Panc1 (cell line): ENCODE results near the gene RAC2. TPM values are rescaled to one million over a fixed set of nuclear protein-coding genes. Genes with fewer than 3 reads are reported as not detected.

Experiments
- ATAC-seq: fragments of 200-7000 bp; cut with Tn5 transposase; 2 replicates; pipeline ENCODE4 v1.9.1; 2020; ENCODE audit warnings: mild to moderate bottlenecking, moderate library complexity
- BruUV-seq: library from RNA; stranded (reverse); fragments of 400-500 nt; replicated peaks from 2 replicates; lab custom pipeline; 2021; lab: Mats Ljungman, UMichigan
- CTCF ChIA-PET: fragments of 300-600 bp; sonication (Branson Sonifier 250); formaldehyde crosslinking; loops from one replicate; lab custom pipeline; 2022; ENCODE audit warnings: antibody characterized with exemption; lab: Charles Lee
- POLR2A ChIA-PET: fragments of 300-600 bp; sonication (Branson Sonifier 250); formaldehyde crosslinking; loops from one replicate; lab custom pipeline; 2022; ENCODE audit warnings: antibody characterized with exemption; lab: Charles Lee
- DNase-seq: peaks from one replicate; pipeline ENCODE4 v3.0.0-alpha.2; 2010; ENCODE audit warnings: low read depth, low spot score
- H3K27ac ChIP-seq: 2 replicates; pipeline ENCODE4 v1.5.1; 2011; ENCODE audit warnings: mild to moderate bottlenecking, low read length, inconsistent platforms
- H3K27me3 ChIP-seq: fragments of 200-500 bp; sonication (Bioruptor generic); 2 replicates; pipeline ENCODE4 v1.6.0; 2014; ENCODE audit warnings: low read length, inconsistent platforms; ENCODE audit not compliant: control insufficient read depth, insufficient read depth
- H3K36me3 ChIP-seq: fragments of 200-500 bp; sonication (Bioruptor generic); 2 replicates; pipeline ENCODE4 v1.5.1; 2014; ENCODE audit warnings: inconsistent platforms, mild to moderate bottlenecking, low read length, moderate library complexity; ENCODE audit not compliant: control insufficient read depth, insufficient read depth
- H3K4me1 ChIP-seq: 2 replicates; pipeline ENCODE4 v1.5.1; 2011; ENCODE audit warnings: inconsistent platforms, mild to moderate bottlenecking, low read length, moderate library complexity; ENCODE audit not compliant: control insufficient read depth, insufficient read depth
- H3K4me3 ChIP-seq, 2 experiments: 2 replicates each; pipeline ENCODE4 v1.5.1; 2011 to 2012; ENCODE audit warnings: low read depth in 2 of 2, low read length in 2 of 2, mild to moderate bottlenecking in 2 of 2, inconsistent platforms in 1 of 2, moderate library complexity in 1 of 2
- H3K9me3 ChIP-seq: fragments of 200-500 bp; sonication (Bioruptor generic); 2 replicates; pipeline ENCODE4 v1.5.1; 2014; ENCODE audit warnings: low read depth, mild to moderate bottlenecking, inconsistent platforms, low read length, moderate library complexity; ENCODE audit not compliant: control insufficient read depth, insufficient read depth
- CTCF ChIP-seq: fragments of 450-650 bp; IDR thresholded peaks from 2 replicates; pipeline ENCODE4 v1.5.1; 2017; ENCODE audit warnings: mild to moderate bottlenecking
- POLR2AphosphoS5 ChIP-seq: IDR thresholded peaks from 2 replicates; pipeline ENCODE4 v1.6.1; 2012; ENCODE audit warnings: mild to moderate bottlenecking, low read depth, low read length, moderate library complexity
- REST ChIP-seq, 2 experiments: IDR thresholded peaks; 2 replicates each; pipeline ENCODE4 v1.6.1; 2011 to 2012; ENCODE audit warnings: low read depth in 2 of 2, control low read depth in 1 of 2, low read length in 1 of 2, mild to moderate bottlenecking in 1 of 2, moderate library complexity in 1 of 2; ENCODE audit not compliant: insufficient read depth in 1 of 2
- SIN3A ChIP-seq: IDR thresholded peaks from 2 replicates; pipeline ENCODE4 v1.6.1; 2012; ENCODE audit warnings: low read depth, mild to moderate bottlenecking, low read length, moderate library complexity, borderline replicate concordance; ENCODE audit not compliant: insufficient read depth
- TCF7L2 ChIP-seq: IDR thresholded peaks from 2 replicates; pipeline ENCODE4 v1.6.1; 2011; ENCODE audit warnings: mild to moderate bottlenecking, low read depth, low read length, inconsistent platforms
- in situ Hi-C: cut with HindIII; loops from 2 replicates; pipeline ENCODE4 v1.10.0; 2016; ENCODE audit warnings: low sequenced_read_pairs, low pct_unique_long_range_greater_than_20kb
- intact Hi-C: fragments of 100-400 bp; cut with micrococcal nuclease; formaldehyde crosslinking; loops from one replicate; pipeline ENCODE4 v1.10.0; 2022; ENCODE audit not compliant: unreplicated experiment
- total RNA-seq: library from RNA; stranded (reverse); gene quantifications from one replicate; pipeline ENCODE4 v1.2.1, GENCODE V29; 2021; ENCODE audit not compliant: unreplicated experiment

The RAC2 gene
- total RNA-seq, 1 experiment from 2014 or later: 1.5 TPM

GRCh38 chr22:37194750-37195149, 49.3 kb downstream of the RAC2 start:
- Histone ChIP-seq H3K27me3 (no peaks in the 10 kb centered on the region), H3K36me3 (no peaks in the 10 kb centered on the region), H3K4me1 (peaks cover 70% of the 10 kb centered on the region), H3K9me3 (no peaks in the 10 kb centered on the region), H3K4me3 (no peak overlapping the region), H3K27ac (peak overlapping the region; percentile 94)
- ChIA-PET CTCF (no interaction called here), POLR2A (no interaction called here)
- TF ChIP-seq CTCF (no peak), TCF7L2 (no peak), POLR2AphosphoS5 (no peak), REST (IDR thresholded peaks at IDR 0.05; ENCODE audit: insufficient read depth in 1 of 2, low read depth in 2 of 2, low read length in 1 of 2) (no peak), SIN3A (no peak)
- intact Hi-C loops: no loop called here
- ATAC-seq (no peak), DNase-seq (no peak)
- in situ Hi-C loops: no loop called here
- BruUV-seq: no TSS peak

GRCh38 chr22:37193629-37194191, 50.4 kb downstream of the RAC2 start:
- TF ChIP-seq TCF7L2 (peak; percentile 71), CTCF (no peak), REST (IDR thresholded peaks at IDR 0.05; ENCODE audit: insufficient read depth in 1 of 2, low read depth in 2 of 2, low read length in 1 of 2) (0 out of 4 replicates have a peak, but pooled peaks of 1 of the 2 experiments have one; percentile 2)
- ChIA-PET POLR2A (interaction anchor here (0.6 kb wide), 1 partner anchor 105 kb away, joined by 3 read pairs; no protein-coding TSS in a partner anchor), CTCF (no interaction called here)
- Histone ChIP-seq H3K27ac (peak overlapping the region; percentile 94), H3K9me3 (no peaks in the 10 kb centered on the region), H3K27me3 (no peaks in the 10 kb centered on the region), H3K4me3 (no peak overlapping the region), H3K36me3 (no peaks in the 10 kb centered on the region), H3K4me1 (peaks cover 78% of the 10 kb centered on the region)
- intact Hi-C loops: no loop called here
- BruUV-seq: no TSS peak
- in situ Hi-C loops: no loop called here
- ATAC-seq: peak; percentile 54
- no peak for DNase-seq
